GM06990 (cell line): ENCODE data around the gene CRABP1.

Source experiments
- DNase-seq: peaks from one replicate; pipeline ENCODE4 v3.0.0-alpha.2; 2011; ENCODE audit not compliant: insufficient read length; ENCODE audit errors: extremely low read depth
- H3K27me3 ChIP-seq: replicated peaks from 2 replicates; pipeline ENCODE4 v1.6.0; 2011; ENCODE audit warnings: low read length; ENCODE audit not compliant: control insufficient read depth, insufficient read depth
- H3K36me3 ChIP-seq: 2 replicates; pipeline ENCODE4 v1.5.1; 2011; ENCODE audit warnings: low read length; ENCODE audit not compliant: control insufficient read depth, insufficient read depth
- H3K4me3 ChIP-seq: replicated peaks from 2 replicates; pipeline ENCODE4 v1.5.1; 2011; ENCODE audit warnings: low read depth, mild to moderate bottlenecking, control low read depth, low read length
- CTCF ChIP-seq: IDR thresholded peaks from 2 replicates; pipeline ENCODE4 v1.5.1; 2011; ENCODE audit warnings: low read length, control low read depth, mild to moderate bottlenecking, inconsistent platforms; ENCODE audit not compliant: insufficient read depth, poor library complexity, severe bottlenecking

The CRABP1 gene

GRCh38 chr15:78320183-78320582 lies 20.0 kb upstream of the CRABP1 start:
- H3K4me3 ChIP-seq = no peak overlapping the region
- DNase-seq = no peak
- H3K36me3 ChIP-seq = no peaks in the 10 kb centered on the region
- no peak for TF ChIP-seq CTCF
- no peaks in the 10 kb centered on the region for H3K27me3 ChIP-seq

- DNase-seq = no peak
- TF ChIP-seq CTCF = no peak
- Histone ChIP-seq H3K36me3 (no peaks in the 10 kb centered on the region), H3K4me3 (no peak overlapping the region), H3K27me3 (no peaks in the 10 kb centered on the region)
These were observed 19.0 kb upstream of the CRABP1 start for GRCh38 chr15:78321041-78321570.

- no peak for DNase-seq
- H3K4me3 ChIP-seq = no peak overlapping the region
- no peaks in the 10 kb centered on the region for H3K27me3 ChIP-seq
- no peaks in the 10 kb centered on the region for H3K36me3 ChIP-seq
- TF ChIP-seq CTCF = no peak
These were observed 18.4 kb upstream of the CRABP1 start for GRCh38 chr15:78321786-78322185.

- TF ChIP-seq CTCF = no peak
- Histone ChIP-seq H3K4me3 (no peak overlapping the region), H3K27me3 (no peaks in the 10 kb centered on the region), H3K36me3 (no peaks in the 10 kb centered on the region)
- no peak for DNase-seq
These were observed 17.9 kb upstream of the CRABP1 start for GRCh38 chr15:78322243-78322642.

GRCh38 chr15:78322724-78323521 lies 17.2 kb upstream of the CRABP1 start:
- H3K36me3 ChIP-seq = no peaks in the 10 kb centered on the region
- H3K4me3 ChIP-seq = no peak overlapping the region
- no peak for TF ChIP-seq CTCF
- no peak for DNase-seq
- H3K27me3 ChIP-seq = no peaks in the 10 kb centered on the region
